ENCODE data around the gene CALY.

DNA sequence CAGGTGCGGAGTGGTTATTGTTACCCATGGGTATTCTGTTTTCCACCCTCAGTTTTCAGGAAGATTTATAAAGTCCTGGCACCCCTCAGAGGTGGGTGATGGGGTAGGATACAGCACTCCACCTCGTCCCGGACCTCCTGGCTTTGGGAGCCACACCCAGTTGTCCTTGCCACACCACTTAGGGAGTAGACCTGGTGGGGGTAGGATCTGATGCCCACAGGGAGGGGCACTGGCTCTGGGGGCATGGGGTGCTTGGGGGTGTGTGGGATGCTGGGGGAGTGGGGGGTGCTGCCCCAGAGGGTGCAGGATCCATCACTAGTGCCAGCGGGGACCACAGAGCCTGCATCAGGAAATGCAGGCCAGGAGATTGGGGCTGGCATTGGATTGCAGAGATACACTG lies 23.5 kb downstream of the CALY start:
- TF ChIP-seq EZH2 (IDR thresholded peaks at IDR 0.05; ENCODE audit: low read length, unreplicated experiment): no peak
- TF ChIP-seq, protein P1, sequence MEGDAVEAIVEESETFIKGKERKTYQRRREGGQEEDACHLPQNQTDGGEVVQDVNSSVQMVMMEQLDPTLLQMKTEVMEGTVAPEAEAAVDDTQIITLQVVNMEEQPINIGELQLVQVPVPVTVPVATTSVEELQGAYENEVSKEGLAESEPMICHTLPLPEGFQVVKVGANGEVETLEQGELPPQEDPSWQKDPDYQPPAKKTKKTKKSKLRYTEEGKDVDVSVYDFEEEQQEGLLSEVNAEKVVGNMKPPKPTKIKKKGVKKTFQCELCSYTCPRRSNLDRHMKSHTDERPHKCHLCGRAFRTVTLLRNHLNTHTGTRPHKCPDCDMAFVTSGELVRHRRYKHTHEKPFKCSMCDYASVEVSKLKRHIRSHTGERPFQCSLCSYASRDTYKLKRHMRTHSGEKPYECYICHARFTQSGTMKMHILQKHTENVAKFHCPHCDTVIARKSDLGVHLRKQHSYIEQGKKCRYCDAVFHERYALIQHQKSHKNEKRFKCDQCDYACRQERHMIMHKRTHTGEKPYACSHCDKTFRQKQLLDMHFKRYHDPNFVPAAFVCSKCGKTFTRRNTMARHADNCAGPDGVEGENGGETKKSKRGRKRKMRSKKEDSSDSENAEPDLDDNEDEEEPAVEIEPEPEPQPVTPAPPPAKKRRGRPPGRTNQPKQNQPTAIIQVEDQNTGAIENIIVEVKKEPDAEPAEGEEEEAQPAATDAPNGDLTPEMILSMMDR (conservative IDR thresholded peaks at IDR 0.05; ENCODE audit: low read depth, low read length): no peak
- no peak for TF ChIP-seq EZH2phosphoT487 (IDR thresholded peaks at IDR 0.05; ENCODE audit: borderline replicate concordance, low read length)

Data from PC-3 (cell line).